ENCODE measurements around the gene TLE4.

- no peak for TF ChIP-seq CTCF (IDR thresholded peaks at IDR 0.05)
- TF ChIP-seq POLR2A (IDR thresholded peaks at IDR 0.05) = no peak
These were observed 192.0 kb downstream of the TLE4 start for GRCh38 chr9:79763671-79764285.

Measured in esophagus squamous epithelium (tissue), 4 donors.